Measurements from ENCODE around the gene LLCFC1. TPM values are rescaled to one million over a fixed set of nuclear protein-coding genes. Genes with fewer than 3 reads are reported as not detected.

Gene LLCFC1
- total RNA-seq, 4 donors from 2014 or later, result not detected

DNA sequence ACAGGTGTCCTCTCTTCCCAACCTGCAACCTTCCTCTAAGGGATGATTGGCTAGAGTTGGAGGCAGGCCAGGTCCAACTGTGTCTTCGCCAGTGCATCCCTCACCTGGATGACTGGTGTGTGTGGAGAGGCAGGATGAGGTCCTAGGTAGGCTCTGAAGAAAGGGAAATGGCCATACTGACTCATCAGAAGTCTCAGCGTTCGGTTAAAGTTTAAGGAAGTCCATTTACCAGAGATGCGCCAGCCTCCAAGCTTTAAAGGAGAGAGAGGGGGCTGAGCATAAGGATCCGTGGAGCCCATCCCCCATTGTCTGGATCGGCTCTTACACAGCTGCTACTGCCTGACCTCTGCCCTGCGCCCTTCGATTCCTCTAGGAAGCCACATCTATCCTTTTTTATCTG lies 18.4 kb downstream of the LLCFC1 start:
- no peak for ATAC-seq
- H3K4me1 ChIP-seq, result no peaks in the 10 kb centered on the region
- no peaks in the 10 kb centered on the region for H3K27me3 ChIP-seq
- no peak for TF ChIP-seq EP300 (IDR thresholded peaks at IDR 0.05)
- no peak for TF ChIP-seq POLR2A (IDR thresholded peaks at IDR 0.05)
- TF ChIP-seq, protein P1, sequence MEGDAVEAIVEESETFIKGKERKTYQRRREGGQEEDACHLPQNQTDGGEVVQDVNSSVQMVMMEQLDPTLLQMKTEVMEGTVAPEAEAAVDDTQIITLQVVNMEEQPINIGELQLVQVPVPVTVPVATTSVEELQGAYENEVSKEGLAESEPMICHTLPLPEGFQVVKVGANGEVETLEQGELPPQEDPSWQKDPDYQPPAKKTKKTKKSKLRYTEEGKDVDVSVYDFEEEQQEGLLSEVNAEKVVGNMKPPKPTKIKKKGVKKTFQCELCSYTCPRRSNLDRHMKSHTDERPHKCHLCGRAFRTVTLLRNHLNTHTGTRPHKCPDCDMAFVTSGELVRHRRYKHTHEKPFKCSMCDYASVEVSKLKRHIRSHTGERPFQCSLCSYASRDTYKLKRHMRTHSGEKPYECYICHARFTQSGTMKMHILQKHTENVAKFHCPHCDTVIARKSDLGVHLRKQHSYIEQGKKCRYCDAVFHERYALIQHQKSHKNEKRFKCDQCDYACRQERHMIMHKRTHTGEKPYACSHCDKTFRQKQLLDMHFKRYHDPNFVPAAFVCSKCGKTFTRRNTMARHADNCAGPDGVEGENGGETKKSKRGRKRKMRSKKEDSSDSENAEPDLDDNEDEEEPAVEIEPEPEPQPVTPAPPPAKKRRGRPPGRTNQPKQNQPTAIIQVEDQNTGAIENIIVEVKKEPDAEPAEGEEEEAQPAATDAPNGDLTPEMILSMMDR (IDR thresholded peaks at IDR 0.05), result no peak
- no peak for TF ChIP-seq POLR2AphosphoS5 (IDR thresholded peaks at IDR 0.05)
- no peak overlapping the region for H3K27ac ChIP-seq
- H3K4me3 ChIP-seq, result no peak overlapping the region
- H3K9me3 ChIP-seq, result peaks cover 0 to 11% (median 0%) of the 10 kb centered on the region in 3 donors
- H3K36me3 ChIP-seq, result no peaks in the 10 kb centered on the region
- WGBS, 2 donors (ENCODE audit: low coverage in 1 of 2), result 67 to 71% methylated on average over 4 to 7 of the region's 8 CpGs

DNA sequence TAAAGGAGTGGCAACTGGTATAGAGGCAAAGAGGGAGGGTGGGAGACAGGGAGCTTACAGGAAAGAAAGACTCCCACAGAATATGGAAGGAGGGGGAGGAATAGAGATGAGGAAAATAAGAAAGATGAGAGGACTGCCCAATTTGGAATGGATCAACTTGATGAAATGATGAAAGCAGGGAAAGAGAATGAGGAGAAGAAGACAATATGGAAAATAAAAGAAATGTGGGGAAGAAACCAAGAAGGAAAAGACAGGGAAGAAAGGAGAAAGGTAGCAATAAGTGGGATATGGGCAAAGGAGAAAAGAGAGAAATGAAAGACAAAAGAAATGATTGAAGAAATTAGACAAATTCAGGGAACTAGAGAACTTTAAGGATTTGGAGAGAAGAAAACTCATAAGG lies 19.9 kb downstream of the LLCFC1 start:
- Histone ChIP-seq H3K4me1 (no peaks in the 10 kb centered on the region), H3K27ac (no peak overlapping the region), H3K4me3 (no peak overlapping the region), H3K9me3 (peaks cover 0 to 7% (median 0%) of the 10 kb centered on the region in 3 donors), H3K27me3 (peaks cover 10% of the 10 kb centered on the region), H3K36me3 (no peaks in the 10 kb centered on the region)
- no peak for TF ChIP-seq POLR2AphosphoS5 (IDR thresholded peaks at IDR 0.05)
- no peak for TF ChIP-seq POLR2A (IDR thresholded peaks at IDR 0.05)
- TF ChIP-seq, protein P1 (IDR thresholded peaks at IDR 0.05), result no peak
- no peak for TF ChIP-seq EP300 (IDR thresholded peaks at IDR 0.05)
- no peak for ATAC-seq

DNA sequence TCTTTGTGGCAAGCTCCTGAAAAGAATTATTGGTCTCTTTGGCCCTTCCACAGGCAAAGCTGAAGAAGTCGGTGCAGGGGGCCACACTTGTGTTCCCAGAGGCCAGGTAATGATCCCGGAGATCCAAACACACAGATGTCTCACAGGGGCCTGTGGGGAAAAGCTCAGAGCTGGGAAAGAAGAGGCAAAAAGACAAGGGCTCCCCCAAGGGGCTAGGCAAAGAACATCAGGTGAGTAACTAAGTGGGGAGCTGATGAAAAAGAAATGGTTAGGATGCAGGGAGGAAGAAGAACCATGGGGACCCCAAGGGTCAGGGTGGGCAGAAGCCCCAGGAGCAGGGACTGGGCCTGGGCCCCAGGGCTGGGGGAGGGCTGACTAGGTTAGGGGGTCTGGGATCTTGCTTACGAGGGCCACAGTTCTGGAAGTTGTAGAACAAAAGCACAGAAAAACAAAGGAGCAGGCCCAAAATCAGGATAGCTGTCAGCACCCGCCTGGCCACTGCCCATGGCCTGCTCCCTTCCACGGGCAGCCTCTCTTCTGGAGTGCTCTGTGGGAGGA lies 21.8 kb downstream of the LLCFC1 start:
- TF ChIP-seq EP300 (IDR thresholded peaks at IDR 0.05) (no peak), POLR2AphosphoS5 (IDR thresholded peaks at IDR 0.05) (no peak), POLR2A (IDR thresholded peaks at IDR 0.05) (no peak)
- TF ChIP-seq, protein P1 (IDR thresholded peaks at IDR 0.05), result no peak
- WGBS, 2 donors (ENCODE audit: low coverage in 1 of 2), result 75 to 86% methylated on average over 3 to 4 of the region's 5 CpGs
- no peak for ATAC-seq

DNA sequence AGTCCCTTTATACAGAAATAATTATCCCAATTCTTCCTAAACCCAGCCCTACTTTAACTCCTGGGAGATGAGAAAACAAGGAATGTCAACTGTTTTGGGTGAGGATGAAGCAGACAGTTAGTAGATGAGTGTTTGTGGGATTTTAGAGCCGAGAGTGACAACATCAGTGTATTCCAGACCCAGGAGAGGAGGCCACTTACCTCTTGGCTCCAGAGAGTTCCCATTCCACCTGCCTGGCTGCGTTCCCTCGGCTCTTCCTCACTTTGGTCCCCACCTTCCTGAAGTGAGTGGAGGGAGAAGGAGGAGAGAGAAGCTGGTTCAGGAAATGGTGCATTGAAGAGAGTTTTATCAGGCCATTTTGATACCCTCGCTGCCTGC lies 22.3 kb downstream of the LLCFC1 start:
- no peak overlapping the region for H3K4me3 ChIP-seq
- H3K4me1 ChIP-seq, result no peaks in the 10 kb centered on the region
- TF ChIP-seq POLR2A (IDR thresholded peaks at IDR 0.05) (no peak), POLR2AphosphoS5 (IDR thresholded peaks at IDR 0.05) (no peak)
- 58 to 61% methylated on average over 2 to 4 of the region's 4 CpGs for WGBS, 2 donors (ENCODE audit: low coverage in 1 of 2)
- H3K27me3 ChIP-seq, result peaks cover 15% of the 10 kb centered on the region
- no peaks in the 10 kb centered on the region for H3K9me3 ChIP-seq
- ATAC-seq, result no peak
- H3K36me3 ChIP-seq, result no peaks in the 10 kb centered on the region
- no peak overlapping the region for H3K27ac ChIP-seq

More for the DNA sequence above, 21.8 kb downstream of the LLCFC1 start:
- H3K9me3 ChIP-seq, result no peaks in the 10 kb centered on the region
- H3K4me1 ChIP-seq, result no peaks in the 10 kb centered on the region
- H3K27me3 ChIP-seq, result peaks cover 14% of the 10 kb centered on the region
- H3K27ac ChIP-seq, result no peak overlapping the region
- no peaks in the 10 kb centered on the region for H3K36me3 ChIP-seq
- no peak overlapping the region for H3K4me3 ChIP-seq

DNA sequence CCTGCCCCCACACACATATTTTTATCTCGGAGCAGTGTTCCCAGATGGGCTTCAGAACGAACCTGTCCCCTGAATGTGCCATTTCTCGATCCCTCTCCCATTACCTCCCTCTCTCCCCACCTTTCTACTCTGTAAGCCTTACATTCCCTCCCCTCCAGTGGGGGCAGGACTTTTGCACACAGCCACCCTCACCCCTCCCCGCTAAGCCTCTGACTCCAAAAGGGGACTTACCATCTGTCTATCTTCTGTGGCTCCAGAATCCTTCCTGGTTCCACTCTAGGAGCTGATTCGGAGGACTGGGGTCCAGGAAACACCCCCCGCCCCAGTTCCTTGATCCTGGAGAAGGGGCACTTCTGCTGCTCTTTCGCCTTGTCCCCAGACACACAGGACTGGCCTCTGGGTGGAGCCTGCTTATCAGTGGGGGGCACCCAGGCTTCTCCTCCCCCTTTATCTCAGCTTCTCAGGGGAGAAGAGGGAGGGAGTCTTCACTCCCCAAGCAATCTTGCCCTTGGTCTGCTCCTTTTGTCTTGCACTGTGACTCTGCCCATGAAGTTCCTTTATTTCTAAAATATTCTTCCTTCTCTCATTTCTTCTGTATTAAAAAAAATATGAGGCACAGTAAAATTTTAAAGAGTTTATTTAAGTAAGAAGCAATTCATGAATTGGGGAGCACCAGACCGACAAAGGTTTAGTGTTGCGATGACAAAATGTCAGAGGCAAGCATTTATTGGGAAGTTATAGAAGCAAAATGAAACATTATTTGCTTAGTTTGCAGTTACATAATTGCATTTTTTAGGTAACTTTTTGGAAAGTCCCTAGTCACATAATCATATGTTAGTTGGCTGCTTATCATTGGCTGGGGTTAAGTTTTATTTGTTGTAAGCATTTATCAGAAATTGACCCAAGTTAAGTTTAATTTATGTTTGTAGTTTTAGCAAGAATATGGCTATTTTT lies 23.0 kb downstream of the LLCFC1 start, which contains the start of gene KEL:
TSS of gene KEL (minus strand) at position 391 of the 954 bp plus-strand sequence. CDS start at position 234, 157 bp downstream.
- Histone ChIP-seq H3K27me3 (peaks cover 19% of the 10 kb centered on the region), H3K27ac (no peak within 1 kb of the TSS), H3K4me1 (no peaks in the 10 kb centered on the region), H3K4me3 (no peak within 1 kb of the TSS), H3K9me3 (no peaks in the 10 kb centered on the region), H3K36me3 (no peaks in the 10 kb centered on the region)
- 52 to 59% methylated on average over 6 to 8 of the region's 9 CpGs for WGBS, 2 donors (ENCODE audit: low coverage in 1 of 2)
- ATAC-seq, result no peak
- no peak for TF ChIP-seq EP300 (IDR thresholded peaks at IDR 0.05)
- TF ChIP-seq, protein P1 (IDR thresholded peaks at IDR 0.05), result no peak
- no peak for TF ChIP-seq POLR2AphosphoS5 (IDR thresholded peaks at IDR 0.05)
- TF ChIP-seq POLR2A (IDR thresholded peaks at IDR 0.05), result no peak
